ENCODE results near the gene RAC2. TPM values are rescaled to one million over a fixed set of nuclear protein-coding genes. Genes with fewer than 3 reads are reported as not detected.

RAC2 gene
- total RNA-seq, 1 donor from 2014 or later, result 107 TPM

DNA sequence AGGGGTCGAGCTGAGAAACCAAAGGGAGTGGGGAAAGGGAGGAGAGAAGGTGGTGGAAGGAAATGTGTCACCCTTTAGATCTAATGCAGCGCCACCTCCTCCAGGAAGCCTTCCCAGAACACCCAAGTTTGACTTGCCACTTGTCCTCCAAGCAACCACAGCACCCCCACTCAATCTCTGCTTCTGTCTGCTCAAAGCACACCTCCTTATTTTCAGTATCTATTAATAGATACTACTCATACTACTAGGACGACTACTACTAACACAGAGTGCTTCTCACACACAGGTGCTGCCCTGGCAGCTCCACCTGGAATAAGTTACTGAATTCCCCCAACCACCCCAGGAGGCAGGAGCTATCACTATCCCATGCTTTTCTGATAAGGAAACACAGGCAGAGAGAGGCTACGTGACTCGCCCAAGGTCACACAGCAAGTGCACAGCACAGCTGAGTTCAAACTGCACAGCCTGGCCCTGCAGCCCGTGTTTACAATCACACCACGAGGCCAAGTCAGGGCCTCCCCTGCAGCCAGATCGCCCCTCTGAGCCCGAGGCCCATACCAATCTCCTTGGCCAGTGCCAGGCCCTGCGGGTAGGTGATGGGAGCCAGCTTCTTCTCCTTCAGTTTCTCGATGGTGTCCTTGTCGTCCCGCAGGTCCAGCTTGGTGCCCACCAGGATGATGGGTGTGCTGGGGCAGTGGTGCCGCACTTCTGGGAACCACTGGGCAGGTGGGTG, 13.2 kb downstream of the RAC2 start:
- Histone ChIP-seq H3K4me3 (no peak overlapping the region), H3K27ac (no peak overlapping the region), H3K27me3 (peaks cover 6% of the 10 kb centered on the region), H3K36me3 (peaks cover under 1% of the 10 kb centered on the region), H3K9me3 (no peaks in the 10 kb centered on the region), H3K4me1 (peaks cover 21% of the 10 kb centered on the region)
- no peak for ATAC-seq
- intact Hi-C loops (cut with DNase I), result no loop called here
- TF ChIP-seq, protein P1, sequence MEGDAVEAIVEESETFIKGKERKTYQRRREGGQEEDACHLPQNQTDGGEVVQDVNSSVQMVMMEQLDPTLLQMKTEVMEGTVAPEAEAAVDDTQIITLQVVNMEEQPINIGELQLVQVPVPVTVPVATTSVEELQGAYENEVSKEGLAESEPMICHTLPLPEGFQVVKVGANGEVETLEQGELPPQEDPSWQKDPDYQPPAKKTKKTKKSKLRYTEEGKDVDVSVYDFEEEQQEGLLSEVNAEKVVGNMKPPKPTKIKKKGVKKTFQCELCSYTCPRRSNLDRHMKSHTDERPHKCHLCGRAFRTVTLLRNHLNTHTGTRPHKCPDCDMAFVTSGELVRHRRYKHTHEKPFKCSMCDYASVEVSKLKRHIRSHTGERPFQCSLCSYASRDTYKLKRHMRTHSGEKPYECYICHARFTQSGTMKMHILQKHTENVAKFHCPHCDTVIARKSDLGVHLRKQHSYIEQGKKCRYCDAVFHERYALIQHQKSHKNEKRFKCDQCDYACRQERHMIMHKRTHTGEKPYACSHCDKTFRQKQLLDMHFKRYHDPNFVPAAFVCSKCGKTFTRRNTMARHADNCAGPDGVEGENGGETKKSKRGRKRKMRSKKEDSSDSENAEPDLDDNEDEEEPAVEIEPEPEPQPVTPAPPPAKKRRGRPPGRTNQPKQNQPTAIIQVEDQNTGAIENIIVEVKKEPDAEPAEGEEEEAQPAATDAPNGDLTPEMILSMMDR (IDR thresholded peaks at IDR 0.05), result no peak
- DNase-seq, result peak; percentile 60

DNA sequence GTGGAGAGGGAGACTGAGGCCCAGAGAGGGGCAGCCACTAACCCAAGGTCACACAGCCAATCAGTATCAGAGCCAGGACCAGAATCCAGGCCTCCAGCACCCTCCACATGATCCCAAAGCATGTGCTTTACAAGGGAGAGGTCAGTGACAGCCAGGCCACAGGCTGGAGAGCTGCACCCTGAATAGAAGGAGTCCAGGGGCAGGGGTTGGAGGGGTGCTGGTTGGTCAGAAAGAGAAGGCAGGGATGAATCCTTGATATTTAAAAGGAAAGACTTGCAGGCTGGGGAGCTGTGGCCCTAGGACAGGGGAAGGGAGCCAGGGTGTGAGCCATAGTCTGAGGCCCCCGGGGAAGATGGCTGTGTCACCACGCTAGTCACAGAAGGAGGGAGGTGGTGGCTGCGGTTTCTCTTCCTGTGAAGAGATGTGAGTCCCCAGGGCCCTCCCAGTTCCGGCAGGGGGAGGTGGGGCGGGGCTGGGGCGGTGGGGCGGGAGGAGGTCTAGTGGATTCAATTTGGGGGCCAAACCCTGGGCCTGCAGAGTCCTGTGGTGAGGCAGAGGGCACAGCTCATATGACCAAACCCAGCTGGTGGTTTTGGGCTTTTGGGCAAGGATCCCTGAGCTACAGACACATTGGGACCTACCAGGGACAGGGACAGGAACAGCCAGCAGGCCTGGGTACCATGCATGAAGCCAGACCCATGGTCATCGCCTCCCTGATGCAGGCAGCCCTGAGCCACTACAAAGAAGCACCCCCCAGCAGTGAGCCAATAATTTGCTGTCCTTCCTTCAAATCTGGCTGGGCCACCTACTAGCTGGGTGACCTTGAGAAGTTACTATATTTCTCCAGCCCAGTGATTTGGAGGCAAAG, 14.0 kb downstream of the RAC2 start:
- Histone ChIP-seq H3K36me3 (no peaks in the 10 kb centered on the region), H3K4me3 (no peak overlapping the region), H3K27me3 (peaks cover 6% of the 10 kb centered on the region), H3K27ac (peak overlapping the region; percentile 73), H3K9me3 (no peaks in the 10 kb centered on the region), H3K4me1 (peaks cover 21% of the 10 kb centered on the region)
- ATAC-seq (peak; percentile 81), DNase-seq (peak; percentile 80)
- intact Hi-C loops (cut with DNase I), result no loop called here
- TF ChIP-seq, protein P1 (IDR thresholded peaks at IDR 0.05), result no peak

GRCh38 chr22:37229012-37229804, 14.9 kb downstream of the RAC2 start:
- peaks cover 6% of the 10 kb centered on the region for H3K27me3 ChIP-seq
- intact Hi-C loops (cut with DNase I), result no loop called here
- TF ChIP-seq, protein P1 (IDR thresholded peaks at IDR 0.05), result no peak
- H3K4me3 ChIP-seq, result no peak overlapping the region
- ATAC-seq (no peak), DNase-seq (no peak)
- no peaks in the 10 kb centered on the region for H3K9me3 ChIP-seq
- H3K36me3 ChIP-seq, result no peaks in the 10 kb centered on the region
- H3K4me1 ChIP-seq, result peaks cover 21% of the 10 kb centered on the region
- H3K27ac ChIP-seq, result peak overlapping the region; percentile 73

DNA sequence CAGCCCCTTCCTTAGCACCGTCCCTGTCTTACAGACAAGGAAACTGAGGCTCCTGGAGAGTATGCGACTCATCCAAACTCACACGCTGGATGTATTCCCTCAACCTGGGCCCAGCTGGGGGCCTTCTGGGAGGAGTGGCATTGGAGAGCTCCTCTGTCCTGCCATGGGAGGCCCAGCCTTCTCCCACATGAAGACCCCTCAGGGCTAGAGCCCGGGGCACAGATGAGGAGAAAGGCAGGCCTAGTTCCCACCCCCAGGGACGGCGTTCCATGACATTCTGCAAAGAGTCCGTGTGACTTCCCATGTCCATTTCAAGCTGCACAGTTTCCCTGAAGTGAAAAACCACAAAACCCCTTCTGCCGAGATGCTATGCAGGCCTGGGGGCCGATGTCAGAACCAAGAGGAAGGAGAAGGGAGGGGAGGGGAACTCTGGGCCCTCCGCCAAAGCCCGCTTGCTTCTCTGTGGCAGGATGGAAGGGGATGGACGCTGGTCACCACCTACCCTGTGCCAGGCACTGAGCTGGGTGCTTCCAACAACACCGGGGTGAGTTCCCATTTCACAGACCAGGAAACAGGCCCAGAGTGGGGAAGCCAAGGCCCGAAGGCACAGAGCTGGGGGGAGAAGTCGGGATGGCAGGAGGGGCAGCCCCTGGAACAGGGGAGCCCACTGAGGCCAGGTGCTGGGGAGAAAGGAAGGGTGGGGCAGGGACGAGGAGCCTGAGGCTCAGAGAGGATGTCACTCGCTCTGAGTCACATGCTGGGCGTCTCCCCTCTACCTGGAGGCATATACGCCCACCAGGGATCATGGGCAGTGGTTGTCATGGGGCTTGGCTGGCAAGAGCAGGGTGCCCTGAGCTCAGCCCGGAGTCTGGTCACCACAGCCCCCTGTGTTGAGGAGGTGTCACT, 15.7 kb downstream of the RAC2 start:
- DNase-seq (no peak), ATAC-seq (peak; percentile 3)
- H3K4me3 ChIP-seq, result no peak overlapping the region
- no peaks in the 10 kb centered on the region for H3K9me3 ChIP-seq
- intact Hi-C loops (cut with DNase I), result no loop called here
- H3K27ac ChIP-seq, result peak overlapping the region; percentile 73
- TF ChIP-seq, protein P1 (IDR thresholded peaks at IDR 0.05), result no peak
- H3K4me1 ChIP-seq, result peaks cover 21% of the 10 kb centered on the region
- H3K27me3 ChIP-seq, result no peaks in the 10 kb centered on the region
- no peaks in the 10 kb centered on the region for H3K36me3 ChIP-seq

- H3K4me1 ChIP-seq, result peaks cover 21% of the 10 kb centered on the region
- H3K36me3 ChIP-seq, result no peaks in the 10 kb centered on the region
- TF ChIP-seq, protein P1 (IDR thresholded peaks at IDR 0.05), result no peak
- no peak overlapping the region for H3K27ac ChIP-seq
- no peak for DNase-seq
- H3K27me3 ChIP-seq, result no peaks in the 10 kb centered on the region
- no peak for ATAC-seq
- intact Hi-C loops (cut with DNase I), result no loop called here
- H3K4me3 ChIP-seq, result no peak overlapping the region
- H3K9me3 ChIP-seq, result no peaks in the 10 kb centered on the region
Measured at GRCh38 chr22:37226514-37226913, 17.6 kb downstream of the RAC2 start.

Measured in upper lobe of right lung (tissue), 1 donor.